ENCODE measurements around the gene ANKS1B.
A peak's percentile ranks its signal among the peaks of the same experiment; 100 is the strongest.

ANKS1B gene

DNA sequence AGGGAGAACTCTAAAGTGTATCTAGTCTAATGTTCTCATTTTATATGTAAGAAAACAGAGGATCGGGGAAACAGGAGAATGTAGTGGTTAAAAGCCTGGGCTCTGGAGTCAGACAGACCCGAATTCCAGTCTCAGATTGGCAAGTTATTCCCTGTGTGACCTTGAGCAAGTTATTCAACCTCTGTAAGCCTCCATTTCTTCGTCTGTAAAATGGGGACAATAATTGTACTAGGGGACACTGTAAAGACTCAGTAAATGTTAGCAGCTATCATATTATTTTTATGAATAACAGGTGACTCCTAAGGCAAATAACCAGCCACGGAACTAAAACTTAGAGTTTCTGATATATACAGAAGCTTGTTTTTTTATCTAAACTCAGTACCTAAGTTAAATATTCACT lies 1187.5 kb downstream of the ANKS1B start:
- no peak for TF ChIP-seq RARB (CRISPR knock-in tag; IDR thresholded peaks at IDR 0.05)
- TF ChIP-seq, protein P1, sequence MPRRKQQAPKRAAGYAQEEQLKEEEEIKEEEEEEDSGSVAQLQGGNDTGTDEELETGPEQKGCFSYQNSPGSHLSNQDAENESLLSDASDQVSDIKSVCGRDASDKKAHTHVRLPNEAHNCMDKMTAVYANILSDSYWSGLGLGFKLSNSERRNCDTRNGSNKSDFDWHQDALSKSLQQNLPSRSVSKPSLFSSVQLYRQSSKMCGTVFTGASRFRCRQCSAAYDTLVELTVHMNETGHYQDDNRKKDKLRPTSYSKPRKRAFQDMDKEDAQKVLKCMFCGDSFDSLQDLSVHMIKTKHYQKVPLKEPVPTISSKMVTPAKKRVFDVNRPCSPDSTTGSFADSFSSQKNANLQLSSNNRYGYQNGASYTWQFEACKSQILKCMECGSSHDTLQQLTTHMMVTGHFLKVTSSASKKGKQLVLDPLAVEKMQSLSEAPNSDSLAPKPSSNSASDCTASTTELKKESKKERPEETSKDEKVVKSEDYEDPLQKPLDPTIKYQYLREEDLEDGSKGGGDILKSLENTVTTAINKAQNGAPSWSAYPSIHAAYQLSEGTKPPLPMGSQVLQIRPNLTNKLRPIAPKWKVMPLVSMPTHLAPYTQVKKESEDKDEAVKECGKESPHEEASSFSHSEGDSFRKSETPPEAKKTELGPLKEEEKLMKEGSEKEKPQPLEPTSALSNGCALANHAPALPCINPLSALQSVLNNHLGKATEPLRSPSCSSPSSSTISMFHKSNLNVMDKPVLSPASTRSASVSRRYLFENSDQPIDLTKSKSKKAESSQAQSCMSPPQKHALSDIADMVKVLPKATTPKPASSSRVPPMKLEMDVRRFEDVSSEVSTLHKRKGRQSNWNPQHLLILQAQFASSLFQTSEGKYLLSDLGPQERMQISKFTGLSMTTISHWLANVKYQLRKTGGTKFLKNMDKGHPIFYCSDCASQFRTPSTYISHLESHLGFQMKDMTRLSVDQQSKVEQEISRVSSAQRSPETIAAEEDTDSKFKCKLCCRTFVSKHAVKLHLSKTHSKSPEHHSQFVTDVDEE (CRISPR knock-in tag; IDR thresholded peaks at IDR 0.05): no peak
- TF ChIP-seq, protein P2, sequence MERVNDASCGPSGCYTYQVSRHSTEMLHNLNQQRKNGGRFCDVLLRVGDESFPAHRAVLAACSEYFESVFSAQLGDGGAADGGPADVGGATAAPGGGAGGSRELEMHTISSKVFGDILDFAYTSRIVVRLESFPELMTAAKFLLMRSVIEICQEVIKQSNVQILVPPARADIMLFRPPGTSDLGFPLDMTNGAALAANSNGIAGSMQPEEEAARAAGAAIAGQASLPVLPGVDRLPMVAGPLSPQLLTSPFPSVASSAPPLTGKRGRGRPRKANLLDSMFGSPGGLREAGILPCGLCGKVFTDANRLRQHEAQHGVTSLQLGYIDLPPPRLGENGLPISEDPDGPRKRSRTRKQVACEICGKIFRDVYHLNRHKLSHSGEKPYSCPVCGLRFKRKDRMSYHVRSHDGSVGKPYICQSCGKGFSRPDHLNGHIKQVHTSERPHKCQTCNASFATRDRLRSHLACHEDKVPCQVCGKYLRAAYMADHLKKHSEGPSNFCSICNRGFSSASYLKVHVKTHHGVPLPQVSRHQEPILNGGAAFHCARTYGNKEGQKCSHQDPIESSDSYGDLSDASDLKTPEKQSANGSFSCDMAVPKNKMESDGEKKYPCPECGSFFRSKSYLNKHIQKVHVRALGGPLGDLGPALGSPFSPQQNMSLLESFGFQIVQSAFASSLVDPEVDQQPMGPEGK (CRISPR knock-in tag; IDR thresholded peaks at IDR 0.05; ENCODE audit: borderline replicate concordance): no peak
- TF ChIP-seq TOX (CRISPR knock-in tag; IDR thresholded peaks at IDR 0.05; ENCODE audit: borderline replicate concordance): no peak
- TF ChIP-seq ZC3H10 (CRISPR knock-in tag; IDR thresholded peaks at IDR 0.05): no peak
- TF ChIP-seq, protein P3, sequence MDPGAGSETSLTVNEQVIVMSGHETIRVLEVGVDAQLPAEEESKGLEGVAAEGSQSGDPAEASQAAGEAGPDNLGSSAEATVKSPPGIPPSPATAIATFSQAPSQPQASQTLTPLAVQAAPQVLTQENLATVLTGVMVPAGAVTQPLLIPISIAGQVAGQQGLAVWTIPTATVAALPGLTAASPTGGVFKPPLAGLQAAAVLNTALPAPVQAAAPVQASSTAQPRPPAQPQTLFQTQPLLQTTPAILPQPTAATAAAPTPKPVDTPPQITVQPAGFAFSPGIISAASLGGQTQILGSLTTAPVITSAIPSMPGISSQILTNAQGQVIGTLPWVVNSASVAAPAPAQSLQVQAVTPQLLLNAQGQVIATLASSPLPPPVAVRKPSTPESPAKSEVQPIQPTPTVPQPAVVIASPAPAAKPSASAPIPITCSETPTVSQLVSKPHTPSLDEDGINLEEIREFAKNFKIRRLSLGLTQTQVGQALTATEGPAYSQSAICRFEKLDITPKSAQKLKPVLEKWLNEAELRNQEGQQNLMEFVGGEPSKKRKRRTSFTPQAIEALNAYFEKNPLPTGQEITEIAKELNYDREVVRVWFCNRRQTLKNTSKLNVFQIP (CRISPR knock-in tag; IDR thresholded peaks at IDR 0.05; ENCODE audit: borderline replicate concordance, low read depth): no peak
- TF ChIP-seq GLIS3 (CRISPR knock-in tag; IDR thresholded peaks at IDR 0.05): no peak
- TF ChIP-seq SNAI2 (CRISPR knock-in tag; IDR thresholded peaks at IDR 0.05): no peak
- TF ChIP-seq ESRRG (CRISPR knock-in tag; IDR thresholded peaks at IDR 0.05): no peak
- no peak for TF ChIP-seq TCF4 (CRISPR knock-in tag; IDR thresholded peaks at IDR 0.05; ENCODE audit: borderline replicate concordance)
- no peak for TF ChIP-seq ZNF70 (CRISPR knock-in tag; IDR thresholded peaks at IDR 0.05)
- TF ChIP-seq, protein P4, sequence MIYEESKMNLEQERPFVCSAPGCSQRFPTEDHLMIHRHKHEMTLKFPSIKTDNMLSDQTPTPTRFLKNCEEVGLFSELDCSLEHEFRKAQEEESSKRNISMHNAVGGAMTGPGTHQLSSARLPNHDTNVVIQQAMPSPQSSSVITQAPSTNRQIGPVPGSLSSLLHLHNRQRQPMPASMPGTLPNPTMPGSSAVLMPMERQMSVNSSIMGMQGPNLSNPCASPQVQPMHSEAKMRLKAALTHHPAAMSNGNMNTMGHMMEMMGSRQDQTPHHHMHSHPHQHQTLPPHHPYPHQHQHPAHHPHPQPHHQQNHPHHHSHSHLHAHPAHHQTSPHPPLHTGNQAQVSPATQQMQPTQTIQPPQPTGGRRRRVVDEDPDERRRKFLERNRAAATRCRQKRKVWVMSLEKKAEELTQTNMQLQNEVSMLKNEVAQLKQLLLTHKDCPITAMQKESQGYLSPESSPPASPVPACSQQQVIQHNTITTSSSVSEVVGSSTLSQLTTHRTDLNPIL (CRISPR knock-in tag; IDR thresholded peaks at IDR 0.05; ENCODE audit: low read depth): no peak
- TF ChIP-seq ZNF8 (CRISPR knock-in tag; IDR thresholded peaks at IDR 0.05): no peak
- no peak for ATAC-seq

DNA sequence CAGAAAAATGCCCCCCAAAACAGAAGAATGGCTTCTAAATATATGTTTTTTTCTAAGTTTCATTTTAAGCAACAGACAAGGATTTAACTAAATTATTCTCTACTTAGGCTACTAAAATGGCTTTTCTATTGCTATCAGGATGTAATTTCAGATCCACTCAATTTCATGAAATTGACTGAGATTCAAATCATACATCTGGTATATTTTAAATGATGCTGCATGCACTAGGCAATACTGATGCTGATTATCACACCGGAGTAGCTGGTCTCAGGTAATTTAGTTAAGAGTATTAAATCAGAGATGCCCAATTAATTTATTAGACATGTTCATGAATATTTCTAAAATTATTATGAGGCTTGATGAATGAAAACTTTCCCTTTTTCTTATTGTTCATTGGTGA lies 1188.0 kb downstream of the ANKS1B start:
- no peak for ATAC-seq
- no peak for TF ChIP-seq RARB (CRISPR knock-in tag; IDR thresholded peaks at IDR 0.05)
- peak; percentile 87 for TF ChIP-seq TCF4 (CRISPR knock-in tag; IDR thresholded peaks at IDR 0.05; ENCODE audit: borderline replicate concordance)

DNA sequence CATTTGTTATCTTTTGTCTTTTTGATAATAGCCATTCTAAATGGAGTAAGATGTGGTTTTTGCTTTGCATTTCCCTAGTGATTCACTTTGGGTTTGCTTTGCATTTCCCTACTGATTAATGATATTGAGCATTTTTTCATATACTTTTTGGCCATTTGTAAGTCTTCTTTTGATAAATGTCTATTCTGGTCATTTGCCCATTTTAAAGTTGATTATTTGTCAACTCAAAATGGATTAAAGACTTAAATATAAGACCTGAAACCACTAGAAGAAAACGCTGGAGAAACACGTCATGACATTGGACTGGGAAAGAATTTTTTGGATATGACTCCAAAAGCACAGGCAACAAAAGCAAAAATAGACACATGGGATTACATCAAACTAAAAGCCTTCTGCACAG lies 1191.6 kb downstream of the ANKS1B start:
- no peak for ATAC-seq
- TF ChIP-seq TCF4 (CRISPR knock-in tag; IDR thresholded peaks at IDR 0.05; ENCODE audit: borderline replicate concordance) (no peak), ARNTL (CRISPR knock-in tag; IDR thresholded peaks at IDR 0.05; ENCODE audit: borderline replicate concordance, low read depth) (no peak)
- TF ChIP-seq, protein P3 (CRISPR knock-in tag; IDR thresholded peaks at IDR 0.05; ENCODE audit: borderline replicate concordance, low read depth): no peak

DNA sequence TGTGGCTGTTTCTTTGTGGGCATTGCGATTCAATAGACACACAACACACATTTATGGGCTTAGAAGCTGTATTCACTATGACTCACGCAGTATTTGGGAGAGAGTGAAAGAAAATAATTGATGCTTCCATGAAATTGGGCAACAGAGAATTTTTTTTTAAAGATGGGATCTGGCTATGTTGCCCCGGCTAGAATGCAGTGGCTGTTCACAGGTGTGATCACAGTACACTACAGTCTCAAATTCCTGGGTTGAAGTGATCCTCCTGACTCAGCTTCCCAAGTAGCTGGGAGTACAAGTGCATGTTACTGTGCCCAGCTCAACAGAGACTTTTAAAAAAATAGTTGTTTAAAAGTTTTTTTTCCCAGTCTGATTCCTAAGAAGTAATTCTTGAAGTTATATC lies 1193.3 kb downstream of the ANKS1B start:
- TF ChIP-seq, protein P5, sequence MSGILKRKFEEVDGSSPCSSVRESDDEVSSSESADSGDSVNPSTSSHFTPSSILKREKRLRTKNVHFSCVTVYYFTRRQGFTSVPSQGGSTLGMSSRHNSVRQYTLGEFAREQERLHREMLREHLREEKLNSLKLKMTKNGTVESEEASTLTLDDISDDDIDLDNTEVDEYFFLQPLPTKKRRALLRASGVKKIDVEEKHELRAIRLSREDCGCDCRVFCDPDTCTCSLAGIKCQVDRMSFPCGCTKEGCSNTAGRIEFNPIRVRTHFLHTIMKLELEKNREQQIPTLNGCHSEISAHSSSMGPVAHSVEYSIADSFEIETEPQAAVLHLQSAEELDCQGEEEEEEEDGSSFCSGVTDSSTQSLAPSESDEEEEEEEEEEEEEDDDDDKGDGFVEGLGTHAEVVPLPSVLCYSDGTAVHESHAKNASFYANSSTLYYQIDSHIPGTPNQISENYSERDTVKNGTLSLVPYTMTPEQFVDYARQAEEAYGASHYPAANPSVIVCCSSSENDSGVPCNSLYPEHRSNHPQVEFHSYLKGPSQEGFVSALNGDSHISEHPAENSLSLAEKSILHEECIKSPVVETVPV (CRISPR knock-in tag; IDR thresholded peaks at IDR 0.05): no peak
- TF ChIP-seq ZNF8 (CRISPR knock-in tag; IDR thresholded peaks at IDR 0.05): no peak
- TF ChIP-seq RARB (CRISPR knock-in tag; IDR thresholded peaks at IDR 0.05): no peak
- TF ChIP-seq PPARA (CRISPR knock-in tag; IDR thresholded peaks at IDR 0.05; ENCODE audit: borderline replicate concordance): no peak
- TF ChIP-seq, protein P3 (CRISPR knock-in tag; IDR thresholded peaks at IDR 0.05; ENCODE audit: borderline replicate concordance, low read depth): no peak
- no peak for TF ChIP-seq GLIS3 (CRISPR knock-in tag; IDR thresholded peaks at IDR 0.05)
- no peak for TF ChIP-seq OSR1 (CRISPR knock-in tag; IDR thresholded peaks at IDR 0.05)
- TF ChIP-seq ZC3H10 (CRISPR knock-in tag; IDR thresholded peaks at IDR 0.05): no peak
- TF ChIP-seq BACH2 (CRISPR knock-in tag; IDR thresholded peaks at IDR 0.05; ENCODE audit: borderline replicate concordance): no peak
- TF ChIP-seq ISL1 (CRISPR knock-in tag; IDR thresholded peaks at IDR 0.05): no peak
- TF ChIP-seq ZFP3 (CRISPR knock-in tag; IDR thresholded peaks at IDR 0.05): no peak
- ATAC-seq: no peak
